Brain microvascular endothelial cell (primary cell): ENCODE measurements around the gene ZNF407.
A peak's percentile ranks its signal among the peaks of the same experiment; 100 is the strongest.

ENCODE experiments used
- DNase-seq: peaks from one replicate; pipeline ENCODE4 v3.0.0-alpha.2; 2020
- H3K27ac ChIP-seq: fragments of 250-450 bp; sonication (Bioruptor Pico); 2 replicates; pipeline ENCODE4 v1.5.1; 2020; ENCODE audit warnings: mild to moderate bottlenecking, moderate library complexity
- H3K27me3 ChIP-seq: fragments of 250-450 bp; sonication (Bioruptor Pico); replicated peaks from 2 replicates; pipeline ENCODE4 v1.5.1; 2020; ENCODE audit warnings: mild to moderate bottlenecking
- H3K36me3 ChIP-seq: fragments of 250-450 bp; sonication (Bioruptor Pico); replicated peaks from 2 replicates; pipeline ENCODE4 v1.5.1; 2020; ENCODE audit warnings: mild to moderate bottlenecking
- H3K4me3 ChIP-seq: 2 replicates; pipeline ENCODE4 v1.5.1; 2011; ENCODE audit warnings: low read depth, mild to moderate bottlenecking, control low read depth, low read length, moderate library complexity
- CTCF ChIP-seq: IDR thresholded peaks from 2 replicates; pipeline ENCODE4 v1.5.1; 2011; ENCODE audit warnings: low read depth, mild to moderate bottlenecking, moderate library complexity, low read length, control low read depth, inconsistent platforms; ENCODE audit errors: missing control alignments
- in situ Hi-C: cut with HindIII; loops from 2 replicates; pipeline ENCODE4 v1.10.0; 2017; ENCODE audit warnings: low sequenced_read_pairs, low pct_ligation_motif_present

Gene ZNF407

DNA sequence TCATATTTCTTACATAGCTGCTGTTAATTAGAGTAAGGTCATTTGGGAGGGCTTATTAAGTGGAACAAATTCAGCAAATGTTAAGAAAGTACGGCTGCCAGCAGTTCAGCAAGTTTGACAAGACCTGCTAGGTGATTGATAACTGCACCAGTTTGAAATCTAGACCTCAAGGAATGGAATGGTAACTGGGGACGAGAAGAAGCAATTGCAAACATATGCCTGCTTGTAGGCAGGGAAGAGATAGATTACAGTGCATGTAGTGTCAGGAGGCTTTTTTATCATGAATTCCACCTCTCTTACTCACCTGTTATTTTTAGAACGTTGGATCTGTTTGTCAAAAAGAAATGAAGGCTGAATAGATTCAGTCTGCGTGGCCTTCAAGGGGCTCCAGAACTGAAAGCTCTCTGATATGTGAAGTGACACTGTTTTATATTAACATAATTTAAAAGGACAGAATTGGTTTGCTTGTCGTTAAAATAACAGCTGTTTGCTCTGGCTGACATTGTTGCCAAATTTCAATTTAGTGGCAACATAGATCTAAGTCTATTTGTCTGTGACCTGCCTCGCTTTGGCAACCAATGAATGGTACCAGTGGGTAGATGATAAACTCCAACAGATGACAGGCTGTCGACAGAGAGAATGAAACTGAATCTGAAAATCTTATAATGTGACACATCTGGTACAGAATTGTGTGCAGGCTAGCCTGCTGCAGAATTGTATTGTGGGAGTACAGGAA, 199.3 kb downstream of the ZNF407 start:
- no peaks in the 10 kb centered on the region for H3K27me3 ChIP-seq
- TF ChIP-seq CTCF, result no peak
- no peak overlapping the region for H3K4me3 ChIP-seq
- peak overlapping the region; percentile 49 for H3K27ac ChIP-seq
- DNase-seq, result no peak
- no peaks in the 10 kb centered on the region for H3K36me3 ChIP-seq
- in situ Hi-C loops, result no loop called here

GRCh38 chr18:74797577-74798151, 200.0 kb downstream of the ZNF407 start:
- no peaks in the 10 kb centered on the region for H3K36me3 ChIP-seq
- H3K27ac ChIP-seq, result no peak overlapping the region
- H3K4me3 ChIP-seq, result no peak overlapping the region
- no peak for DNase-seq
- in situ Hi-C loops, result no loop called here
- no peaks in the 10 kb centered on the region for H3K27me3 ChIP-seq
- TF ChIP-seq CTCF, result no peak

DNA sequence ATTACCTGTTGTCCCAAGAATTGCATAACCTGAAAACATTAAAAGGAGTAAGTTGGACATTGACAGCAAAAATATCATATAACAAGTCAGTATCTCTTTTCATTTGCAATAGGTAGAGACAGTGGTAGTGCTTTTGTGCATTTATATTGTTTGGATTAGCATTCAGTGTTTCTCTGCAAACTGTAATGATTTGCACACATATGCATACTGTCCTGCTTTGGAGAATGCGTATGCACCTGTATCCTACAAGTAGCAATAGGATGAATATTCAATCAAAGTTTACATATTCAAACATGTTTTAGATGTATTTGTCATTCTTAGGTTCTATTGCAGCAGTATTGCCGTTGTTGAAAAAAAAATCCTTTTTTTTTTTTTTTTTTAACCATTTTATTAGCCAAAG, 201.9 kb downstream of the ZNF407 start:
- no peaks in the 10 kb centered on the region for H3K27me3 ChIP-seq
- in situ Hi-C loops, result no loop called here
- H3K27ac ChIP-seq, result no peak overlapping the region
- H3K4me3 ChIP-seq, result no peak overlapping the region
- no peak for TF ChIP-seq CTCF
- H3K36me3 ChIP-seq, result no peaks in the 10 kb centered on the region
- no peak for DNase-seq

DNA sequence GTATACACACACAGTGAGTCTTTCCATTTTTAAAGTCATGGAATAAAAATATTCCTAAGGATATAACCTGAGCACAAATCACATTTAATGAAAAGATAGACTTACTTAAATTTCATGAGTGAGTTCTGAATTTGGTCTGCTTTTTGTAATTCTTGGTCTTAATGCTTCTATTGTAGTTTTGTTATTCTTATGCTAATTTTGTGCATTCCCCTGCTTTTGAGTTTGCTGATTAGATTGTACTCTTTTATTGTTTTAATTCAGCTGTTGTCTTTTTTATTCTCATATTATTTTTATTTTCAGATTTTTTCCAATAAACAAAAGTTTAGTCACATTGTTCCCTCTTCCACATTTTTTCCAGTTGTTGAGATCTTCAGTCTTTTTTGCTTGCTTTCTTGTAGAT, 202.4 kb downstream of the ZNF407 start:
- Histone ChIP-seq H3K27me3 (no peaks in the 10 kb centered on the region), H3K27ac (no peak overlapping the region), H3K4me3 (no peak overlapping the region), H3K36me3 (no peaks in the 10 kb centered on the region)
- no peak for DNase-seq
- TF ChIP-seq CTCF, result no peak
- in situ Hi-C loops, result no loop called here

GRCh38 chr18:74803117-74803516, 205.4 kb downstream of the ZNF407 start:
- Histone ChIP-seq H3K4me3 (no peak overlapping the region), H3K36me3 (no peaks in the 10 kb centered on the region), H3K27ac (no peak overlapping the region), H3K27me3 (no peaks in the 10 kb centered on the region)
- in situ Hi-C loops, result no loop called here
- TF ChIP-seq CTCF, result no peak
- DNase-seq, result no peak

GRCh38 chr18:74803769-74804168, 206.1 kb downstream of the ZNF407 start:
- in situ Hi-C loops, result no loop called here
- Histone ChIP-seq H3K27ac (no peak overlapping the region), H3K36me3 (no peaks in the 10 kb centered on the region), H3K4me3 (no peak overlapping the region), H3K27me3 (no peaks in the 10 kb centered on the region)
- DNase-seq, result no peak
- TF ChIP-seq CTCF, result no peak
